ENCODE data around the gene HOXB2.

HOXB2 gene

DNA sequence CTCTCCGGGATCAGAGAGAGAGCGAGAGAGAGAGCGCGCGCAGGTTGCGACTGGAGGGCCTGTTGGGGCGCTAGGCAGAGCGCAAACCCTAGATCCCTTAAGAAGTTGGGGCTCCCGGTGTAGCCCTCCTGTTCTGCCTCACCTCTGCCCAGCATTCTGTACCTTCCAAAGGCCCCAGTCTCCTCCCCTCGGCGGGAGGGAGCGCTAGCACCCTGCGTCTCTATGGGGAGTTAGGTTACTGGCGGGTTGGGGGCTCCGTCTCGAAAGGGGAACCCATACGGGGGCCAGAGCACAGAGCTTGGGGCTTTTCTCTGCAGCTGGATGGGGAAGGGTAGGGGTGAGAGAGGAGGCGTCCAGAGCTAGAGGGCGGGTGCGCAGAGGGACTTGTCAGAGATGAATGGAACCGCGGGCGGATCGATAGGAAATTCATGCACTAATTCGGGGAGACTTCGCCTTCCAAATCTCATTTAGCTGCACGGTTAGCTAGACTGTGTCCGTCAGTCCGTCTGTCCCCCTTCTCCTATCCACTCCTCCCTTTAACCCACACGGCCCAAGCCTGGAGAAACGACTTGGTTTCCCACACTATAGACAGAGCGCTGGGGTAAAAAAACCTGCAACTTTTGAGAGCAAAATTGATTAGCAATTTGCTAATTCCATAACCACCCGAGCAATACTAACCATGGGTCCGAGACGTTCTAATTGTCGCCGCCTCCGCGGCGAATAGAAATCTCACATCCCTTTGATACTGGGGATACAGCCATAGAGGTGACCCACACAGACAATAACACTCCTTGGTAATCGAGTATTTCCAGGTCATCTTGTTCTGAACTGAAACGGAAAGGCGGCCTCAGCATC is 33.9 kb upstream of the HOXB2 start:
- H3K27ac ChIP-seq (ENCODE audit: low read depth, low read length, poor library complexity, severe bottlenecking): no peak overlapping the region
- H4K20me1 ChIP-seq (ENCODE audit: insufficient read depth, low read length): no peaks in the 10 kb centered on the region
- H3K9ac ChIP-seq (ENCODE audit: low read length): no peak overlapping the region
- no peak overlapping the region for H3K4me3 ChIP-seq (ENCODE audit: low read depth, low read length, poor library complexity, severe bottlenecking)
- peaks cover 6% of the 10 kb centered on the region; the same call in 1 of the 2 replicates for H3K27me3 ChIP-seq (ENCODE audit: insufficient read depth, low read length)
- H3F3A ChIP-seq (ENCODE audit: insufficient read depth, low read length): no peaks in the 10 kb centered on the region
- H3K4me1 ChIP-seq (ENCODE audit: insufficient read depth, low read length, severe bottlenecking): no peaks in the 10 kb centered on the region
- no peaks in the 10 kb centered on the region for H3K79me2 ChIP-seq (ENCODE audit: insufficient read depth, low read length)
- H3K9me2 ChIP-seq (ENCODE audit: low read depth, low read length): no peaks in the 10 kb centered on the region
- H2AFZ ChIP-seq (ENCODE audit: low read length): no peak overlapping the region
- no peaks in the 10 kb centered on the region for H3K36me3 ChIP-seq (ENCODE audit: insufficient read depth, low read length)
- H3K4me2 ChIP-seq (ENCODE audit: low read length): no peak overlapping the region
- no peaks in the 10 kb centered on the region for H3K9me3 ChIP-seq (ENCODE audit: low read length)
- TF ChIP-seq CTCF (IDR thresholded peaks at IDR 0.05; ENCODE audit: low read length): no peak
- TF ChIP-seq EZH2 (IDR thresholded peaks at IDR 0.05; ENCODE audit: borderline replicate concordance, low read length): no peak

DNA sequence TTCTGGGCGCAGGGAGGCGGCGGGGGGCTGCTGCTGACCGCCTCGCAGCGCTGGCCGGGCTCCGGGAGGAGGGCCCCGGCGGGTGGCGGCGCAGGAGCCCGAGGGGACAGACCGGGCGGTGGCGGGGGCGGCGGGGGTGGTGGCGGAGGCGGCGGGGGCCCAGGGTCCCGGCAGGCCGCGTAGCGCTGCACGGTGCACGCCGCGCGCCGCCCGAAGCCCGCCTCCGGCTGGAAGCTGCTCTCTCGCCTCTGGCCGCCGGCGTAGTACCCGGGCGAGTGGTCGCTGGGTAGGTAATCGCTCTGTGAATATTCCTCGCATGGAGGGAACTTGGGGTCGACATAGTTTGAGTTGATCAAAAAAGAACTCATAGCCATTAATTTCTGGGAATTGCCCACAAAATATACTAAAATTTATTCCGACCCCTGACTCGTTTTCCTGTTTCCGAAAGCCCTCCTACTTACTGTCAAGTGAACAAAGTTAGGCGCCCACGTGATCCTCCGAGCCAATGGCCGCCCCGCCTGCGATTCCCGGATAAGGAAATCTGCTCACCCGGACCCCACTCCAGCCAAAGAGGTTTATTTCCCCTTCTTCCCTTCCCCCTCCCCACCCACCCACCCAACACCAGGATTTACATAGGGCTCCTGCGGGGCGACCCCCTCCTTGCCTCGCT is 33.2 kb upstream of the HOXB2 start, which contains the start of gene HOXB4:
HOXB4 (minus strand) TSS at position 405 of the 670 bp plus-strand sequence; CDS start at position 374, 31 bp downstream.
- Histone ChIP-seq H3F3A (ENCODE audit: insufficient read depth, low read length) (no peaks in the 10 kb centered on the region), H3K36me3 (ENCODE audit: insufficient read depth, low read length) (no peaks in the 10 kb centered on the region), H3K9me2 (ENCODE audit: low read depth, low read length) (no peaks in the 10 kb centered on the region), H3K79me2 (ENCODE audit: insufficient read depth, low read length) (no peaks in the 10 kb centered on the region), H3K9ac (ENCODE audit: low read length) (no peak within 1 kb of the TSS), H3K4me3 (ENCODE audit: low read depth, low read length, poor library complexity, severe bottlenecking) (no peak within 1 kb of the TSS), H4K20me1 (ENCODE audit: insufficient read depth, low read length) (no peaks in the 10 kb centered on the region), H3K27me3 (ENCODE audit: insufficient read depth, low read length) (peaks cover 6% of the 10 kb centered on the region; the same call in 1 of the 2 replicates), H3K9me3 (ENCODE audit: low read length) (no peaks in the 10 kb centered on the region), H2AFZ (ENCODE audit: low read length) (no peak within 1 kb of the TSS), H3K27ac (ENCODE audit: low read depth, low read length, poor library complexity, severe bottlenecking) (no peak within 1 kb of the TSS), H3K4me1 (ENCODE audit: insufficient read depth, low read length, severe bottlenecking) (no peaks in the 10 kb centered on the region), H3K4me2 (ENCODE audit: low read length) (no peak within 1 kb of the TSS)
- no peak for TF ChIP-seq CTCF (IDR thresholded peaks at IDR 0.05; ENCODE audit: low read length)
- TF ChIP-seq EZH2 (IDR thresholded peaks at IDR 0.05; ENCODE audit: borderline replicate concordance, low read length): no peak

DNA sequence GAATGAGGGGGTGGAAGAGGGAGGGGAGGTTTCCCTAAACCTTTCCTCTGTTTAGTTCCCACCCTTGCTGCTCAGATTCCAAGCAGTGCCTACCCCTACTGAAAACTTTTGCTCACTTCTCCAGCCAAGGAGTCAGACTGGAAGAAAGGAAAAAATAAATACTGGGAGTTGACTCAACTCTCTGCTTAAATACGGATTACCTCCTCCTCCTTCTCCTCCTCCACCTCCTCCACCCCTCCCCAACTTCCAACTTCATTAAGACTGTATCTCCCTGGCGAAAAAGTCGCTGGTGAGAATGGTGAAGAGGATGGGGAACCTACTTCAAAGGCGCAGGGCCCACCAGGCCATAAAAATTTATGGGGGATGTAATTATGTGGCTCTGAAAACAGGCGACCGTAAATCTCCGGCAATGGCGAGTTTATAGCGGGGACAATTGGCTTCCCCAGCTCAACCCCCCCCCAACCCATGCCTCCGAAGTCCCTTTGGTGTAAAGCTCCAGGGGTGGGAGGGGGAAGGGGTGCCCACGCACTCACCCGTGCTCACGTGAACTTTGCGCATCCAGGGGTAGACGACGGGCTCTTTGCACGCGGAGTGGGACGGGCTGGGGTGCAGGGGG is 32.5 kb upstream of the HOXB2 start:
- H3K27me3 ChIP-seq (ENCODE audit: insufficient read depth, low read length): peaks cover 6% of the 10 kb centered on the region; the same call in 1 of the 2 replicates
- no peak overlapping the region for H3K4me3 ChIP-seq (ENCODE audit: low read depth, low read length, poor library complexity, severe bottlenecking)
- no peak overlapping the region for H3K9ac ChIP-seq (ENCODE audit: low read length)
- H3K79me2 ChIP-seq (ENCODE audit: insufficient read depth, low read length): no peaks in the 10 kb centered on the region
- H3K4me1 ChIP-seq (ENCODE audit: insufficient read depth, low read length, severe bottlenecking): no peaks in the 10 kb centered on the region
- H3K27ac ChIP-seq (ENCODE audit: low read depth, low read length, poor library complexity, severe bottlenecking): no peak overlapping the region
- no peaks in the 10 kb centered on the region for H4K20me1 ChIP-seq (ENCODE audit: insufficient read depth, low read length)
- H3K9me3 ChIP-seq (ENCODE audit: low read length): no peaks in the 10 kb centered on the region
- H3K36me3 ChIP-seq (ENCODE audit: insufficient read depth, low read length): no peaks in the 10 kb centered on the region
- H3K4me2 ChIP-seq (ENCODE audit: low read length): no peak overlapping the region
- H2AFZ ChIP-seq (ENCODE audit: low read length): no peak overlapping the region
- TF ChIP-seq CTCF (IDR thresholded peaks at IDR 0.05; ENCODE audit: low read length) (no peak), EZH2 (IDR thresholded peaks at IDR 0.05; ENCODE audit: borderline replicate concordance, low read length) (no peak)
- H3F3A ChIP-seq (ENCODE audit: insufficient read depth, low read length): no peaks in the 10 kb centered on the region
- no peaks in the 10 kb centered on the region for H3K9me2 ChIP-seq (ENCODE audit: low read depth, low read length)
